ENCODE measurements around the gene PRICKLE3. TPM values are rescaled to one million over a fixed set of nuclear protein-coding genes. Genes with fewer than 3 reads are reported as not detected.
A peak's percentile ranks its signal among the peaks of the same experiment; 100 is the strongest.
"Not testable (repeated sequence)": the region's sequence is repeated elsewhere in the genome, so short reads cannot be mapped to it uniquely, and the experiment has no call there.

PRICKLE3 gene
- total RNA-seq, 1 experiment from 2014 or later, result 14.5 TPM

DNA sequence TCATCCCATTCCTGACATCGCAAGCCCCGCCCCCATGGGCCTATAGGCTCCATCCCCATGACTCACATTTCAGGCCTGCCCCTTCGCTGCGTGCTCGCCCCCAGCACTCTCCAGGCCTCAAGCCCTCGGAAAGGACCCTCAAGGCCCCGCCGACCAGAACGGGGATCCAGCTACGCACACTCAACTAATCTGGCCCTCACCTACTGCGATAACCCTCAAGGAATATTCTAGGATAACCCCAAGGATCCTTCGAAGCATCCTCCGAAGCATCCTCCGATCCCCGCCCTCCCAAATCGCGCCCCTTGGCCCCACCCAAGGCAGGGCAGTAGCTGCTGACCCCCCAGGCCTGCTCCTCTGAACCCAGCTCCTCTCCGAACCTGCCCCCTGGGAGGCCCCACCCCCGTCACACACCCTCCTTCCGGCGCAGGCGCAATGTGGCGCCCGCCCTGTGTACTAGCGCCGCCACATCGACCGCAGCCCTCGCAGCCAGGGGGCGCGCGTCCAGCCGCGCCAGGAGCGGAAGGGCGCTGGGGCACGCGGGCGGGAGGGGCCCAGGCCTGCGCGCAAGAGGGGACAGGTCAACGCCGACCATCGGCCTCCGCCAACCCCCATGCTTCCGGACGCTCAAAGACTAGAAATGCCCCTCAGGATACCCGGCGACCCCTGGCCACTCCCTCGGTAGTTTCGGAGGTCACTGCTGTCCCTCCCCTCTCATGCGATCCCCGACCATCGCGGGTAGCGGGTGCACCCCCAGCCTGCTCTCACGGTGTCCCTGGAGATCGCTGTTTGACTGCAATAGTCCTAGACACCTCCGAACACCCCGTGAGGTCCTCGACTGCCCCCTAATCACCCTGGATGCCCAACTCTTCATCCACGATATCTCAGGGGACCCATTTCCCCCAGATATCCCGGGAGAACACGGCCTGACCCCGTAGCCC, 30.0 kb downstream of the PRICKLE3 start:
- Mint-ChIP-seq H3K36me3 (ENCODE audit: insufficient read depth, unreplicated experiment) (peaks cover 7% of the 10 kb centered on the region), H3K4me3 (ENCODE audit: unreplicated experiment) (peak overlapping the region; percentile 96), H3K4me1 (ENCODE audit: insufficient read depth, unreplicated experiment) (peaks cover 7% of the 10 kb centered on the region), H3K27ac (ENCODE audit: low read depth, unreplicated experiment) (peak overlapping the region; percentile 99), H3K27me3 (ENCODE audit: insufficient read depth, unreplicated experiment) (no peaks in the 10 kb centered on the region), H3K9me3 (ENCODE audit: unreplicated experiment) (peaks cover 2% of the 10 kb centered on the region)
- DNase-seq (ENCODE audit: unreplicated experiment), result peak; percentile 91
- CTCF ChIA-PET, result interaction anchor here (0.5 to 1.9 kb wide), 13 partner anchors 8 to 335 kb away, joined by 3 to 15 read pairs (median 4); partner anchors contain the start of gene WDR45
- BruUV-seq (replicated peaks), result no TSS peak
- intact Hi-C loops (cut with micrococcal nuclease), result loop anchor here (1.0 to 5.0 kb wide), 2 partner anchors 10 to 34 kb away; partner anchors contain the start of gene GPKOW
- POLR2A ChIA-PET, result interaction anchor here (0.5 to 3.4 kb wide), 11 partner anchors 10 to 198 kb away, joined by 3 to 31 read pairs (median 4); partner anchors contain the start of genes SYP and WDR45
- TF ChIP-seq, protein P1, sequence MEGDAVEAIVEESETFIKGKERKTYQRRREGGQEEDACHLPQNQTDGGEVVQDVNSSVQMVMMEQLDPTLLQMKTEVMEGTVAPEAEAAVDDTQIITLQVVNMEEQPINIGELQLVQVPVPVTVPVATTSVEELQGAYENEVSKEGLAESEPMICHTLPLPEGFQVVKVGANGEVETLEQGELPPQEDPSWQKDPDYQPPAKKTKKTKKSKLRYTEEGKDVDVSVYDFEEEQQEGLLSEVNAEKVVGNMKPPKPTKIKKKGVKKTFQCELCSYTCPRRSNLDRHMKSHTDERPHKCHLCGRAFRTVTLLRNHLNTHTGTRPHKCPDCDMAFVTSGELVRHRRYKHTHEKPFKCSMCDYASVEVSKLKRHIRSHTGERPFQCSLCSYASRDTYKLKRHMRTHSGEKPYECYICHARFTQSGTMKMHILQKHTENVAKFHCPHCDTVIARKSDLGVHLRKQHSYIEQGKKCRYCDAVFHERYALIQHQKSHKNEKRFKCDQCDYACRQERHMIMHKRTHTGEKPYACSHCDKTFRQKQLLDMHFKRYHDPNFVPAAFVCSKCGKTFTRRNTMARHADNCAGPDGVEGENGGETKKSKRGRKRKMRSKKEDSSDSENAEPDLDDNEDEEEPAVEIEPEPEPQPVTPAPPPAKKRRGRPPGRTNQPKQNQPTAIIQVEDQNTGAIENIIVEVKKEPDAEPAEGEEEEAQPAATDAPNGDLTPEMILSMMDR (IDR thresholded peaks at IDR 0.05; ENCODE audit: unreplicated experiment), result peak; percentile 46

DNA sequence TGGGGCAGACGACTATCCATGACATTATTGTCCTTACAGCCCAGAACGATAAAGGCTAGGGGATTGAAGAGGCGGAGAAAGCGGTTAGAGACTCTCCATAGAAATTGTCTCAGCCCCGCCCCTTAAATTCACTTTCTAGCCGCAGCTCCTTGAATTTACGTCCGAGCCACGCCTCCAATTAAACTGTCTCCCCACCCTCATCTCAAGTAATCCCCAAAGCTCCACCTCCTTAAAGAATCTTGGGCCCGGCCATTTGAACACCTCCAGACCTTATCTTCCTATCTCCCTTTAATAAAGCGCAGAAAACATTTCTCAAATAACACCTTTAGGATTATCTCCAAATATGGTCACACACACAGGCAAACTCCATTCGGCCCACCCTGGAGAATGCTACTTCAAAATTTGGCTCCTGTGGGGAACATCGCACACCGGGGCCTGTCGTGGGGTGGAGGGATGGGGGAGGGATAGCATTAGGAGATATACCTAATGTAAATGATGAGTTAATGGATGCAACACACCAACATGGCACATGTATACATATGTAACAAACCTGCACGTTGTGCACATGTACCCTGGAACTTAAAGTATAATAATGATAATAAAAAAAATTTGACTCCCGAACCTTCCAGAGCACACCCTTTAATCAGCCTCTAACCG, 30.8 kb downstream of the PRICKLE3 start:
- TF ChIP-seq, protein P1 (IDR thresholded peaks at IDR 0.05; ENCODE audit: unreplicated experiment), result no peak
- Mint-ChIP-seq H3K9me3 (ENCODE audit: unreplicated experiment) (peaks cover 8% of the 10 kb centered on the region), H3K4me1 (ENCODE audit: insufficient read depth, unreplicated experiment) (peaks cover 7% of the 10 kb centered on the region), H3K27ac (ENCODE audit: low read depth, unreplicated experiment) (peak overlapping the region; percentile 99), H3K36me3 (ENCODE audit: insufficient read depth, unreplicated experiment) (peaks cover 7% of the 10 kb centered on the region), H3K27me3 (ENCODE audit: insufficient read depth, unreplicated experiment) (no peaks in the 10 kb centered on the region), H3K4me3 (ENCODE audit: unreplicated experiment) (peak overlapping the region; percentile 96)
- POLR2A ChIA-PET, result interaction anchor here (0.5 to 3.4 kb wide), 18 partner anchors 11 to 197 kb away, joined by 3 to 31 read pairs (median 4); partner anchors contain the start of genes GRIPAP1, PPP1R3F, SYP and WDR45
- DNase-seq (ENCODE audit: unreplicated experiment), result peak; percentile 82
- intact Hi-C loops (cut with micrococcal nuclease), result loop anchor here (5.0 kb wide), 1 partner anchor 33 kb away; the partner anchor contains the start of gene GPKOW
- CTCF ChIA-PET, result interaction anchor here (0.5 to 1.9 kb wide), 11 partner anchors 9 to 335 kb away, joined by 3 to 15 read pairs (median 4); partner anchors contain the start of gene WDR45
- BruUV-seq (replicated peaks), result TSS peak; percentile 77

DNA sequence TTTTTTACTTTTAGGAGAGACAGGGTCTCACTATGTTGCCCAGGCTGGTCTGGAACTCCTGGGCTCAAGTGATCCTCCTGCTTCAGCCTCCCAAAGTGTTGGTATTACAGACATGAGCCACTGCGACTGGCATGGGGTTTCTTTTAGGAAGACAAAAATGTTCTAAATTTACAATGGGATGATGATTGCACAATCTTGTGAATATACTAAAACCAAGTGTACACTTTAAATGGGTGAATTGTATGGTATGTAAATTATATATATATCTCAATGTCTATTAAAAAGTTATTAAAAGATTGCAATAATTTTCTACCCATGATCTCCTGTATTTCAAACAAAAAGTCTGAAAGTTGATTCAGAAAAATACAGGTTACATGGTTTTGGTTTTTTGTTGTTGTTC, 32.7 kb downstream of the PRICKLE3 start:
- POLR2A ChIA-PET, result interaction anchor here (3.4 kb wide), 1 partner anchor 13 kb away, joined by 31 read pairs; no protein-coding TSS in a partner anchor
- H3K4me1 Mint-ChIP-seq (ENCODE audit: insufficient read depth, unreplicated experiment), result peaks cover 7% of the 10 kb centered on the region

DNA sequence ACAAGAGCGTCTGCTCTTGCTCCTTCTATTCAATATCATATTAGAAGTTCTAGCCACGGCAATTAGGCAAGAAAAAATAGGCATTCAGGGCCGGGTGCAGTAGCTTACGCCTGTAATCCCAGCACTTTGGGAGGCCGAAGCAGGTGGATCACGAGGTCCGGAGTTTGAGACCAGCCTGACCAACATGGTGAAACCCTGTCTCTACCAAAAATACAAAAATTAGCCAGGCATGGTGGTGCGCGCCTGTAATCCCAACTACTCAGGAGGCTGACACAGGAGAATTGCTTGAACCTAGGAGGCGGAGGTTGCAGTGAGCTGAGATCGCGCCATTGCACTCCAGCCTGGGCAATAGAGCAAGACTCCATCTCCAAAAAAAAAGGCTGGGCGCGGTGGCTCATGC, 36.9 kb downstream of the PRICKLE3 start:
- H3K4me1 Mint-ChIP-seq (ENCODE audit: insufficient read depth, unreplicated experiment); CTCF ChIA-PET; POLR2A ChIA-PET; BruUV-seq (replicated peaks); H3K36me3 Mint-ChIP-seq (ENCODE audit: insufficient read depth, unreplicated experiment); DNase-seq (ENCODE audit: unreplicated experiment); H3K4me3 Mint-ChIP-seq (ENCODE audit: unreplicated experiment); intact Hi-C loops (cut with micrococcal nuclease); H3K9me3 Mint-ChIP-seq (ENCODE audit: unreplicated experiment); H3K27ac Mint-ChIP-seq (ENCODE audit: low read depth, unreplicated experiment); H3K27me3 Mint-ChIP-seq (ENCODE audit: insufficient read depth, unreplicated experiment): not testable (repeated sequence)

More for the DNA sequence above, 32.7 kb downstream of the PRICKLE3 start:
- H3K27ac Mint-ChIP-seq (ENCODE audit: low read depth, unreplicated experiment), result no peak overlapping the region
- TF ChIP-seq, protein P1 (IDR thresholded peaks at IDR 0.05; ENCODE audit: unreplicated experiment), result no peak
- no TSS peak for BruUV-seq (replicated peaks)
- CTCF ChIA-PET, result no interaction called here
- no peak overlapping the region for H3K4me3 Mint-ChIP-seq (ENCODE audit: unreplicated experiment)
- H3K27me3 Mint-ChIP-seq (ENCODE audit: insufficient read depth, unreplicated experiment), result no peaks in the 10 kb centered on the region
- no peak for DNase-seq (ENCODE audit: unreplicated experiment)
- peaks cover 7% of the 10 kb centered on the region for H3K36me3 Mint-ChIP-seq (ENCODE audit: insufficient read depth, unreplicated experiment)
- intact Hi-C loops (cut with micrococcal nuclease), result no loop called here
- H3K9me3 Mint-ChIP-seq (ENCODE audit: unreplicated experiment), result peaks cover 8% of the 10 kb centered on the region

DNA sequence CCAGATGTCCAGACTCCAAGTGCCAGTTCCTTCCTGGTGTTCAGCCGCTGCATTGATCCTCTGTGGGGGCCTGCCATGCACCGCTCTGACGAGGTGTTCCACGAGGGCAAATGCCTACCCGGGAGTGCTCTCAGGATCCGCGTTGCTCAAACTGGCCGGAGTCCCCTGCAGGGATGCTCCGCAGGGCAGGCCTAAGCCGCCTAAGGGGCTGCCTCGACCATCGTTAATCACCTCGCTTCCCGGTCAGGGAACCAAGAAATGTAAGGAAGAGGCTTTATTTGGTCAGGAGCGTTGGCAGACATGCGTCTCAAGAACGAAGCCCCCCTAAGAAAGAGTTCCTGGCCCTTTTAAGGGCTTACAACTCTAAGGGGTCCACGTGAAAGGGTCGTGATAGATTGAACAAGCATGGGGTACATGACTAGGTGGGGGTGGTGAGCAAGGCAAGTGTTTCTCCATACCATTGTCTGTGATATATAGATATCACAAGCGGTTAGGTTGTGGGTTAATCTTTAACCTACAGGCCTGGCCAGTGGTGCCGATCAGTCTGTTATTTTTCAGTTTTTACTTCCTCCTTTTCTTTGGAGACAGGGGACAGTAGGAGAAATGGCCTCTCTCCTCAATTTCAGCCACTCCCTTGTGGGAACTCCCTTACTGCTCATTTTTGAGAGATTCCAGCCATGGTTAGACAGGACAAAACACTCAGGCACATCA, 37.6 kb downstream of the PRICKLE3 start:
- H3K27ac Mint-ChIP-seq (ENCODE audit: low read depth, unreplicated experiment), result peak overlapping the region; percentile 23
- H3K4me3 Mint-ChIP-seq (ENCODE audit: unreplicated experiment); H3K4me1 Mint-ChIP-seq (ENCODE audit: insufficient read depth, unreplicated experiment): not testable (repeated sequence)

More for the DNA sequence above, 37.6 kb downstream of the PRICKLE3 start:
- H3K36me3 Mint-ChIP-seq (ENCODE audit: insufficient read depth, unreplicated experiment); DNase-seq (ENCODE audit: unreplicated experiment); POLR2A ChIA-PET; H3K9me3 Mint-ChIP-seq (ENCODE audit: unreplicated experiment); intact Hi-C loops (cut with micrococcal nuclease); H3K27me3 Mint-ChIP-seq (ENCODE audit: insufficient read depth, unreplicated experiment); BruUV-seq (replicated peaks): not testable (repeated sequence)
- CTCF ChIA-PET, result interaction anchor here (0.7 kb wide), 1 partner anchor 1654 kb away, joined by 4 read pairs; no protein-coding TSS in a partner anchor

All from MCF 10A (cell line).